GM21723 (cell line): ENCODE results near the gene PTAFR.

Source experiments
- ATAC-seq: cut with Tn5 transposase; IDR thresholded peaks from one replicate; pipeline ENCODE4 v1.9.1; 2021; ENCODE audit warnings: mild to moderate bottlenecking, moderate library complexity; ENCODE audit not compliant: unreplicated experiment

The PTAFR gene

DNA sequence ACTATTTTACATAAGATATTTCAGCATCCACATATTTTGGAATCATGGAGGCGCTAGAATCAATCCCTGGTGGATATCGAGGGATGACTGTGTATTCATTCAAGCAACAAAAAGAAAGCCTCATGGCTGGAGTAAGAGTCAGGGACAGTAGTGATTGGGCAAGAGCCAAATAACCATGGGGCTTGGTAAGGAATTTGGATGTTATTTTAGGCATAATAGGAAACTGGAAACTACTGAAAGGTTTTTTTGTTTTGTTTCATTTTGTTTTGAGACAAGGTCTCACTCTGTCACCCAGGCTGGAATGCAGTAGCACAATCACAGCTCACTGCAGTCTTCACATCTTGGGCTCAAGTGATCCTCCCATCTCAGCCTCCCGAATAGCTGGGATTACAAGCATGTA is 54.3 kb downstream of the PTAFR start:
- ATAC-seq = no peak

DNA sequence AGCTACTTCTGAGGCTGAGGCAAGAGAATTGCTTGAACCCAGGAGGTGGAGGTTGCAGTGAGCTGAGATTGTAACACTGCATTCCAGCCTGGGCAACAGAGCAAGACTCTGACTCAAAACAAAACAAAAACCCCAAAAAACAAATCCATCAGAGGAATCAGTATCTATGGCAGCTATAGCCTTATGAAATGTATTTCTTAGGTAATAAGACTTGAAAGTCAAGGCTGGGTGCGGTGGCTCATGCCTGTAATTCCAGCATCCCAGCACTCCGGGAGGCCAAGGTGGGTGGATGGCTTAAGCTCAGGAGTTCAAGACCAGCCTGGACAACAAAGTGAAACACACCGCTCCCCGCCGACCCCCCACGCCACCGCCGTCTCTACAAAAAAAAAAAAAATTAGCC is 56.9 kb downstream of the PTAFR start:
- no peak for ATAC-seq

- no peak for ATAC-seq
These were observed 57.7 kb downstream of the PTAFR start for GRCh38 chr1:28118640-28119307.

DNA sequence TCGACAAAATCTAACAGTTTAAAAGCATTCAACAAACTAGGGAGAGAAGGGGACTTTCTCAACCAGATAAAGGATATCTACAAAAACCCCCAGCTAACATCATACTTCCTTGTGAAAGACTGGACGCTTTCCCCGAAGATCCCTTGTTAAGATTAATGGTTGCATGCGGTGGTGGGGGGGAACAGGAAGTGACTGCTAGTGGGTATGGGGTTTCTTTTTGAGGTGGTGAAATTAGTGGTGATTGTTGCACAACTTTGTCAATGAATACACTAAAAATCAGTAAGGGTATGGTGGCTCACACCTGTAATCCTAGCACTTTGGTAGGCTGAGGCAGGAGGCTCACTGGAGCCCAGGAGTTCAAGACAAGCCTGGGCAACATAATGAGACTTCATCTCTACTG is 61.2 kb downstream of the PTAFR start:
- ATAC-seq = no peak

DNA sequence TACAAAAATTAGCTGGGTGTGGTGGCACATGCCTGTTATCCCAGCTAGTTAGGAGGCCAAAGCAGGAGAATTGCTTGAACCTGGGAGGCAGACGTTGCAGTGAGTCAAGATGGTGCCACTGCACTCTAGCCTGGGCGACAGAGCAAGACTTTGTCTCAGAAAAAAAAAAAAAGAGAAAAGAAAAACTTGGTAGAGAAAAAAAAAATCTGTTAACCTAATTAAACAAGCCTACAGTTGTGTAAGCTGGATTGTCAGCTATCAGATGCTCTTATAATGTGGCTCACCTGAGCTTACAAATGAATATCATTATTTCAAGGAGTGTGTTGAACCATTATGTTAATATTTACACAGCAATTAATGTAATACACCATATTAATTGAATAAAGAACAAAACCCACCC is 61.6 kb downstream of the PTAFR start:
- ATAC-seq = no peak

DNA sequence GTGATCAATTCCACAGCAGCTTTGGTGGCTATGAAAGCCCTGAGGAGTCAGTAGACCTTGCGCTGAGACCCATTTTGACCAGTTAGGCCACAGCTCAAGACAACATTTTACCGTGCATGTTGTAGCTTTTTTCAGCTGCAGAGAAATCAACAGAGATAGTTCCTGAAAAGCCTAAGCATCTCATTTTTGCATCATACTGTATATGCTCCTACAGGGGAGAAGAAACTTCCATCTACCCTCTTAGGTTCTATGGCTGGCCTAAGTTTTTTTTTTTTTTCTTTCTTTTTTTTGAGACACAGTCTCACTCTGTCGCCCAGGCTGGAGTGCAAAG is 63.3 kb downstream of the PTAFR start:
- ATAC-seq = no peak

DNA sequence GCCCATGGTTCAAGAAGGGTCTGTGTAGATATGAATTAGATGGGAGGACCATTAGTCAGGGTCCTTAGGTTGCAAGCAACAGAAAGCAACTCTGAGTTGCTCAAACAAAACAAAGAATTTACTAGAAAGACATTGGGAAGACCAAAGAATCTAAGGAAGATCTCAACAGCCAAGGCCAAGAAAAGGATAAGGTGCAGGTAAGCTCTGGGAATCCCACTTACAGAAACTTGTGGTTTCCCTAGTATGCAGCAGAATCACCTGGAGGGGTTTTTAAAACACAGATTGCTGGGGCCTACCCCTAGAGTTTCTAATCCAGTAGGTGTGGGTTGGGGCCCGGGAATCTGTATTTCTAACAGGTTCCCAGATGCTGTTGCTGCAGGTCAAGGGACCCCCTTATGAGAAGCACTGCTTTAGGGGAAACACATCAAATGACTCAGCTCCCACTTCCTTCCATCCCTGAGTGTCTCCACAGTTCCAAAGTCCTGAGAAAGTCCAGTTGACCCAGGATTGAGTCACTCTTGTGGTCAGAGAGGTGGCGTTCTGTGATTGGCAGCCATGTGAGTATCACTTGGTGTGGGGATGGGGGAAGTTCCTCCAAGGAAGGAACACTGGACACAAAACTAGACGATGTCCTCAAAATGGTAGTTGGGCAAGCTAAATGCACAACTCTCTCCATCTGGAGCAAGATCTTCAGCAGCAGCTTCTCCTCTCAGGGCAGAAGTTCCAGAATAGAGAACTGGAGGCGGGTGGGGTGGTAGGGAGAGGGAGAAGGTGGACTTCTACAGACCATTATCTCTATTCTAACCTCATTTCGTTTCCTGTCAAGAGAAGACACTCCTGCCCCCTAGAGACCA is 63.9 kb downstream of the PTAFR start:
- no peak for ATAC-seq

- ATAC-seq = no peak
These were observed 65.3 kb downstream of the PTAFR start for GRCh38 chr1:28111157-28111556.

DNA sequence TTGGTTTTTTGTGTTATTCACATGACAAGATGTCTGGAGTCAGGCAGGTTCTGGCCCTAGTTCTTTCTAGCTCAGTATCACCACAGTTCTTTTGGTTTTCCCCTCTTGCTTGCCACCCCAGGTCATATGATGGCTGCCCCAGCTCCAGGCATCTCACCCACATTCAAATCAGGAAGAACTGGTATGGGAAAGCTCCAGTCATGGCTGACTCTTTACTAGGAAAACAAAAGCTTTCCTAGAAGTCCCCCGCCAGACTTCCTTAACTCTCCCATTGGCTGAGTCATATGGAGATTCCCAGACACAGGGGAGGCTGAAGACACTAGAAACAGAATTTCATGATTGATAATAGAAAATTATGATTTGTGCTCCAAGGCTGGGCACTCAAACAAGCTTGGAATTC is 65.9 kb downstream of the PTAFR start:
- no peak for ATAC-seq

DNA sequence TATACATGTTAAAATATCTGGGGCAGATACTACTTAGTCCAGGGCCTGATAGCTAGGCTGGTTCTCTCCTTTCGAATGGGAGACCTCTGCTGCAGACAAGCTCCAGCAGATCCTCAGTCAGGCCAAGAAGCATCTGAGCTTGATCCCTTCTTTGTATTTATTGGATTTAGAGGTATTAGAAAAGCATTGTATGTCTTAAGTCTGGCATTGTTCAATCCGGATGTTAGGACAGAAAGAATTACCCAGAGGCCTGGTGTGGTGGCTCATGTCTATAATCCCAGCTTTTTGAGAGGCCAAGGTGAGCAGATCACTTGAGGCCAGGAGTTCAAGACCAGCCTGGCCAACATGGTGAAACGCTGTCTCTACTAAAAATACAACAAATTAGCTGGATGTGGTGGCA is 66.9 kb downstream of the PTAFR start:
- no peak for ATAC-seq

DNA sequence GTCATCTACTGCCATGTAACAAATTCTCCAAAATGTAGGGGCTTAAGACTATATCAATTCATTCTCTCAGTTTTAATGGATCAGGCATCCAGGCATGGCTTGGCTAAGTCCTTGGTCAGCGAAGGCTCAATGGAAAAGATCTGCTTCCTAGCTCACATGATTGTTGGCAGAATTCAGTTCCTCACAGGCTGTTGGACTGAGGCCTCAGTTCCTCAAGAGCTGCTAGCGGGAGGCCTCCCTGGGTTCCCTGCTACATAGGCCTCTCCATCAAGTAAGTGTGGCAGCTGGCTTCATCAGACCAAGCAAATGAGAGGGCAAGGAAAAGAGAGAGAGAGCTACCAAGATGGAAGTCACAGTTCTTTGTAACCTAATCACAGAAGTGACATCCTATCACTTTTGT is 68.5 kb downstream of the PTAFR start:
- ATAC-seq = no peak

GRCh38 chr1:28104866-28105467 is 71.5 kb downstream of the PTAFR start:
- ATAC-seq = no peak

GRCh38 chr1:28102189-28102588 is 74.3 kb downstream of the PTAFR start:
- ATAC-seq = no peak

DNA sequence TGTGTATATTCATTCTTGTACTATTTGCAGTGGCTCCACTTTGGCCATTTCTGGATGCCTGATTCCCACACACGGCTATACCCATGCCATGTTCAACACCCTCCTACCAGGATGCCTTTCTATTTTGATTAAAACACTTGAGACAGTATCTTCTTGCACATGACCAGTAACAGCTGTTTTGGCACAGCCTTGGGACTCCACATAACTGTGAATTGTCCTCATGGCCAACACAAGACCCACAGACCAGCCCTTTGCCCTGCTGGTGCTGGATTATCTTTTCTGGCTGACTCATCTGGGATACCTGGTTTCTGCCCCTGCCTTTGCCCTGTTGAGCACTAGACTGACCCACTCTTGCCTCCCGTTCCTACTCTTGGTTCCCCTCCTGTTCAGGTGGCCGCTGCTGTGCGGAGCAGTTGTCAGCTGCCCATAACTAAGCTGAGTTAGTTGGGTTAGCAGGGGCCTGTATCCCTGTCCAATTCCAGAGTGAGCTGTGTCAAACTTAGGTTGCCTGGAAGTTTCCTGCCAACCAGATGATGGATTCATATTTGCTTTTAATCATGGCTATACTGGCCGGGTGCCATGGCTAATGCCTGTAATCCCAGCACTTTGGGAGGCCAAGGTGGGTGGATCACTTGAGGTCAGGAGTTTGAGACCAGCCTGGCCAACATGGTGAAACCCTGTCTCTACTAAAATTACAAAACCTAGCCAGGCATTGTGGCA is 77.3 kb downstream of the PTAFR start:
- no peak for ATAC-seq
